Large intestine (tissue), 3 donors: ENCODE results near the gene PEPD. TPM values are rescaled to one million over a fixed set of nuclear protein-coding genes. Genes with fewer than 3 reads are reported as not detected.

ENCODE experiments used
- DNase-seq, 2 donors: peaks; one replicate each; pipeline versions ENCODE4 v3.0.0 to v3.0.0-alpha.2; 2013
- H3K27ac ChIP-seq: one replicate; pipeline ENCODE4 v1.5.1; 2013; ENCODE audit warnings: low read length
- H3K27me3 ChIP-seq: 2 replicates; pipeline ENCODE4 v1.6.1; 2013; ENCODE audit warnings: low read length; ENCODE audit not compliant: control insufficient read depth, insufficient read depth
- H3K36me3 ChIP-seq: 2 replicates; pipeline ENCODE4 v1.6.1; 2013; ENCODE audit warnings: low read length; ENCODE audit not compliant: control insufficient read depth, insufficient read depth
- H3K4me1 ChIP-seq: one replicate; pipeline ENCODE4 v1.6.1; 2013; ENCODE audit warnings: low read length; ENCODE audit not compliant: control insufficient read depth, insufficient read depth
- H3K4me3 ChIP-seq: one replicate; pipeline ENCODE4 v1.5.1; 2013; ENCODE audit warnings: low read length
- H3K9me3 ChIP-seq: one replicate; pipeline ENCODE4 v1.6.1; 2013; ENCODE audit warnings: mild to moderate bottlenecking, low read depth, low read length, moderate library complexity; ENCODE audit not compliant: control insufficient read depth
- WGBS: methylation state at CpG from one replicate; pipeline ENCODE4 v1.1.5; 2013; ENCODE audit warnings: low lambda C conversion rate; ENCODE audit not compliant: insufficient coverage; 5-methylcytosine and 5-hydroxymethylcytosine counted together
- polyA plus RNA-seq: library from polyadenylated mRNA; unstranded; fragments of 120-200 nt; gene quantifications from one replicate; pipeline ENCODE4 v1.2.1, GENCODE V29; 2013

The PEPD gene
- polyA plus RNA-seq, 1 donor: 216 TPM

DNA sequence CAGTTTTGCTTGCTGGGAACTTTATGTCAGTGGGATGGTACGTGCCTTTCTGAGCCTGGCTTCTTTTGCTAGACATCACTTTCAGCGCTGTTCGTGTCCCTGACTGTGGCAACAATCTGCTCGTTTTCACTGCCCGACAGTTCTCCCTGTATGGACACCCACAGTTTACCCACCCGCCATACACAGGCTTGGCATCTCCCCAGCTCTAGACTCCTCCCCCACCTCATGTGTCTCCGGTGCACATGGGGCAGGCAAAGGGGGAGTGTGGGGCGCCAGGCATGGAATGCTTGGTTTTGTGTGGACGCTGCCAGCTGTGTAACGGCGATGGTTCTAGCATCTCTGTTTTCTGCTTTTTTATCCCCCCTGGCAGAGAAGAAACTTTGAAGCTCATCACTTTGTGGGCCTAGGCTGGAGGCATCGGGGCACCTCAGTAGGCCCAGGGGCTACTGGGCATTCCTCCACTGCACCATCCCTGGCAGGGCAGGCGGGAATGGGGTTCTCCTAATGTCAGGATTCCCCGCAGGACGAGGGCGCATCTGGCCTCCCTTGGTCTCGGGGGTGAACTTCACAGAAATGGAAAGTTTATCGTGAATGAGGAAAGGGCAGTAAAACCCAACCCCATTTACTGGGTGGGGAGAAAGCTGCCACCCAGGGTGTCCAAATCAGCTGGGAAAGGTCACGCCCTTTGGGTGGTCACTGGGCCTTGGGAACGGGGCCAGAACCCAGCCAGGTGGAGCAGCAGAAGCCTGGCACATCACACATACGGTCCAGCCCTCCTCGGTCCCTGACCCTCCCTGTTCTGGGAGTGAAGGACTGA lies 87.3 kb downstream of the PEPD start:
- no peak overlapping the region for H3K4me3 ChIP-seq
- H3K9me3 ChIP-seq: no peaks in the 10 kb centered on the region
- no peak overlapping the region for H3K27ac ChIP-seq
- no peak for DNase-seq
- H3K4me1 ChIP-seq: peaks cover 7% of the 10 kb centered on the region
- H3K27me3 ChIP-seq: no peaks in the 10 kb centered on the region
- WGBS: 80% methylated on average over 2 of the region's 22 CpGs
- no peaks in the 10 kb centered on the region for H3K36me3 ChIP-seq

DNA sequence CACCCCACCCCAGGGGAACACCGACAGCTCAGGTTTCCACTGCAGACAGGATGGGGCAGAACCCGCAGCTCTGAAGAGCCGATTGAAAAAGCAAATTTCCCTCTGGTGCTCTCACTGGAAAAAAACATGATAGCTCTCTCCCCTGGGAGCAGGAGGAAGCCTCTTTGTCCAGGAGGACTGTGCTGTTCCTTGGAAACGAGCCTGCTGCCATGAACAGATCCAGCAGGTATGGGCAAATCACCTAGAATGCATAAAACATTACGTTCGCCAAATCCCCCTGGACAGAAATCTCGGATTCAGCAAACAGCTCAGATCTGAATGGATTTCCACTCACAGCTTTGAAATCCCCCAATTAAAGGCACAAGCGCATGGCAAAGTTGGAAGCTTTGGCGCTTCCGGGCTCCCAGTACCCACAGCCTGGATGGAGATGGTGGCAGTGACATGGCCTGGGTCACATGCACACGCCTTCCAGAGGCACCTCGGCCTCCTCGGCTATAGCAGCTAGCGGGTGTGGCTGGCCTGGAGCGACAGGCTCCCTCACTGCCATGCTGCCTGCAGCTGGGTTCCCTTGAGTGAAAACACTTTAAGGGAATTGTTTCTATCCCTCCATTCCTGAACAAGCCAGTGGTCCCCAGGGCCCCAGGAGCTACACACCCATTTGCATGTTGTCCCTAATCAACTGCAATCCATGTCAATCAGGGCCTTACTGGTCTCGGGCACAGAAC lies 89.0 kb downstream of the PEPD start:
- DNase-seq: no peak
- no peak overlapping the region for H3K27ac ChIP-seq

GRCh38 chr19:33432015-33432414 lies 89.6 kb downstream of the PEPD start:
- Histone ChIP-seq H3K9me3 (no peaks in the 10 kb centered on the region), H3K36me3 (no peaks in the 10 kb centered on the region), H3K4me1 (peaks cover 7% of the 10 kb centered on the region), H3K27me3 (no peaks in the 10 kb centered on the region), H3K27ac (no peak overlapping the region), H3K4me3 (no peak overlapping the region)
- no CpG with 5 or more reads among the region's 5 CpGs for WGBS
- DNase-seq: no peak

More for the DNA sequence above, 89.0 kb downstream of the PEPD start:
- H3K4me3 ChIP-seq: no peak overlapping the region
- H3K4me1 ChIP-seq: peaks cover 7% of the 10 kb centered on the region
- no CpG with 5 or more reads among the region's 16 CpGs for WGBS
- H3K36me3 ChIP-seq: no peaks in the 10 kb centered on the region
- H3K9me3 ChIP-seq: no peaks in the 10 kb centered on the region
- no peaks in the 10 kb centered on the region for H3K27me3 ChIP-seq

GRCh38 chr19:33430674-33431277 lies 90.8 kb downstream of the PEPD start:
- no peaks in the 10 kb centered on the region for H3K27me3 ChIP-seq
- whole genome bisulfite sequencing: no CpG with 5 or more reads among the region's 13 CpGs
- no peak overlapping the region for H3K27ac ChIP-seq
- peaks cover 7% of the 10 kb centered on the region for H3K4me1 ChIP-seq
- H3K4me3 ChIP-seq: no peak overlapping the region
- no peaks in the 10 kb centered on the region for H3K9me3 ChIP-seq
- peak; percentile 54 for DNase-seq
- H3K36me3 ChIP-seq: no peaks in the 10 kb centered on the region

DNA sequence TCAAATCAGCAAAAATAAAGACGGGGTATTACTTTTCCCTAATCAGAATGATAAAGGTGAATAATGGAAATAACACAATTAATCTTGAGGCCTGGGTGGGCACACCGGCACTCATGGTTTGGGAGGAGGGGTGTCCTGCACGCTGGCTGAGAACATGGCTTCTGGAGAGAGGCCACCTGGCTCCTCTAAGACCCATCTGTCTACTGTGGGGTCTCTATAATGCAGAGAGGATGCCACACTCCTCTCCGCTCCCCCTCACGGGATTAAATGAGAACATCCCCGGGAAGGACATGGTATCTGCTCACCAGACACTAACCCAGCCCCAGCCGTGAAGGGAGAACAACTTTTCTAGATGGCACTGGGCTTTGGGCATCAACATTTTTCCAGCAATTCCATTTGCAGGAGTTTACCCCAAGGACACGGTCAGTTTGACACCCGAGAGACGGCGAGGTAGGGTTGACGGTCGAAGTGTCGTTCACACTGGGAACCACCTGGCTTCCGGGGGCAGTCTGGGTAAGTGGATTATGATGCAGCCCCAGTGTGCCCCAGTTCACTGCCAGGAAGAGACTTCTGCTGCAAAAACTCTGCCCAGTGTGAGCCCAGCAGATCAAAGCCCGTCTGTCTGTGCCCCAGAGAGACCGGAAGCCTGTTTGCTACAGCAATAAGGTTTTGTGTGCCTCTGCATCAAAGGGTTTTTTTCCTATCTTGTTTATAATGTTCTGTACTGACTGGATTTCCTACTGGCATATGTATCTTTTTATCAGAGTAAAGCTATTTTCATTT lies 91.5 kb downstream of the PEPD start:
- WGBS: no CpG with 5 or more reads among the region's 17 CpGs
- no peak overlapping the region for H3K27ac ChIP-seq
- DNase-seq: no peak

GRCh38 chr19:33428627-33429125 lies 92.9 kb downstream of the PEPD start:
- no peak overlapping the region for H3K4me3 ChIP-seq
- no peaks in the 10 kb centered on the region for H3K36me3 ChIP-seq
- WGBS: no CpG with 5 or more reads among the region's 5 CpGs
- no peak for DNase-seq
- no peaks in the 10 kb centered on the region for H3K4me1 ChIP-seq
- H3K27ac ChIP-seq: no peak overlapping the region
- no peaks in the 10 kb centered on the region for H3K9me3 ChIP-seq
- no peaks in the 10 kb centered on the region for H3K27me3 ChIP-seq

More for the DNA sequence above, 91.5 kb downstream of the PEPD start:
- peaks cover 5% of the 10 kb centered on the region for H3K4me1 ChIP-seq
- no peak overlapping the region for H3K4me3 ChIP-seq
- H3K9me3 ChIP-seq: no peaks in the 10 kb centered on the region
- no peaks in the 10 kb centered on the region for H3K27me3 ChIP-seq
- H3K36me3 ChIP-seq: no peaks in the 10 kb centered on the region

- H3K27me3 ChIP-seq: no peaks in the 10 kb centered on the region
- no peak overlapping the region for H3K4me3 ChIP-seq
- no CpG with 5 or more reads among the region's 22 CpGs for WGBS
- H3K36me3 ChIP-seq: no peaks in the 10 kb centered on the region
- no peaks in the 10 kb centered on the region for H3K4me1 ChIP-seq
- no peak for DNase-seq
- no peak overlapping the region for H3K27ac ChIP-seq
- no peaks in the 10 kb centered on the region for H3K9me3 ChIP-seq
Observed at GRCh38 chr19:33427801-33428626, 93.6 kb downstream of the PEPD start.

- Histone ChIP-seq H3K4me3 (no peak overlapping the region), H3K36me3 (no peaks in the 10 kb centered on the region), H3K27ac (no peak overlapping the region), H3K27me3 (no peaks in the 10 kb centered on the region), H3K4me1 (no peaks in the 10 kb centered on the region), H3K9me3 (no peaks in the 10 kb centered on the region)
- DNase-seq: no peak
- no CpG with 5 or more reads among the region's 24 CpGs for WGBS
Observed at GRCh38 chr19:33426621-33427361, 94.8 kb downstream of the PEPD start.

GRCh38 chr19:33424181-33424580 lies 97.4 kb downstream of the PEPD start:
- Histone ChIP-seq H3K27ac (no peak overlapping the region), H3K4me1 (no peaks in the 10 kb centered on the region), H3K36me3 (no peaks in the 10 kb centered on the region), H3K4me3 (no peak overlapping the region), H3K27me3 (no peaks in the 10 kb centered on the region), H3K9me3 (no peaks in the 10 kb centered on the region)
- no CpG with 5 or more reads among the region's 8 CpGs for WGBS
- DNase-seq: no peak
